Esophagus muscularis mucosa (tissue), 4 donors: ENCODE data around the gene PGA3.
"Not testable (repeated sequence)": the region's sequence is repeated elsewhere in the genome, so short reads cannot be mapped to it uniquely, and the experiment has no call there.

Source experiments
- CTCF ChIP-seq, 3 experiments: fragments of 200-600 bp in 2 of 3; fragments of 450-650 bp in 1 of 3; sonication (generic) in 2 of 3; IDR thresholded peaks; one replicate each; pipeline ENCODE4 v1.5.1; 2017 to 2019; ENCODE audit warnings: antibody characterized with exemption in 3 of 3, mild to moderate bottlenecking in 2 of 3, moderate library complexity in 1 of 3
- EP300 ChIP-seq: sonication (generic); formaldehyde crosslinking; IDR thresholded peaks from one replicate; pipeline ENCODE4 v1.6.1; 2017; ENCODE audit warnings: antibody characterized with exemption
- POLR2A ChIP-seq: fragments of 450-650 bp; IDR thresholded peaks from one replicate; pipeline ENCODE4 v1.6.1; 2017; ENCODE audit warnings: antibody characterized with exemption, moderate library complexity, mild to moderate bottlenecking, low read depth
- POLR2AphosphoS5 ChIP-seq, 2 donors: sonication (generic); formaldehyde crosslinking; IDR thresholded peaks; one replicate each; pipeline ENCODE4 v1.6.1; 2017; ENCODE audit warnings: antibody characterized with exemption in 2 of 2

- not testable (repeated sequence) for TF ChIP-seq POLR2AphosphoS5 (IDR thresholded peaks at IDR 0.05); CTCF (IDR thresholded peaks at IDR 0.05); EP300; POLR2A
These were observed 29.3 kb downstream of the PGA3 start for GRCh38 chr11:61232548-61233145.
